Measurements from ENCODE around the gene HECW1. TPM values are rescaled to one million over a fixed set of nuclear protein-coding genes. Genes with fewer than 3 reads are reported as not detected.
A peak's percentile ranks its signal among the peaks of the same experiment; 100 is the strongest.

Gene HECW1
- polyA plus RNA-seq, 2 of the 4 experiments (the other 2 are of a cell fraction), result 11.3 TPM

- 85% methylated on average over 10 of the region's 10 CpGs for WGBS (ENCODE audit: missing lambda C conversion rate)
- CTCF ChIA-PET, result interaction anchor here (0.6 to 1.5 kb wide), 4 partner anchors 10 to 370 kb away, joined by 4 read pairs; no protein-coding TSS in a partner anchor
- ATAC-seq, result no peak
These were observed 356.6 kb downstream of the HECW1 start for GRCh38 chr7:43469051-43469450.

GRCh38 chr7:43470110-43470509 lies 357.7 kb downstream of the HECW1 start:
- CTCF ChIA-PET, result interaction anchor here (0.6 to 1.5 kb wide), 2 partner anchors 9 to 369 kb away, joined by 3 to 4 read pairs; no protein-coding TSS in a partner anchor
- no peaks in the 10 kb centered on the region for H3K9me3 ChIP-seq
- 85% methylated on average over 5 of the region's 5 CpGs for WGBS (ENCODE audit: missing lambda C conversion rate)
- TF ChIP-seq HOXB13 (CRISPR knock-in tag; IDR thresholded peaks at IDR 0.05; ENCODE audit: low read depth) (no peak), ATOH8 (CRISPR knock-in tag; IDR thresholded peaks at IDR 0.05; ENCODE audit: low read depth) (no peak), MAX (IDR thresholded peaks at IDR 0.05) (no peak), ZC3H11A (IDR thresholded peaks at IDR 0.05) (no peak), SREBF2 (IDR thresholded peaks at IDR 0.05) (no peak), HOXB5 (CRISPR knock-in tag; IDR thresholded peaks at IDR 0.05) (no peak)
- POLR2A ChIA-PET, result no interaction called here
- H3K4me1 ChIP-seq, result no peaks in the 10 kb centered on the region
- FAIRE-seq, result no peak
- H3K4me2 ChIP-seq, result no peak overlapping the region
- DNase-seq (ENCODE audit: low read depth in 1 of 2, low spot score in 1 of 2), result no peak
- no peak overlapping the region for H3K27ac ChIP-seq
- no peak for ATAC-seq
- no peak overlapping the region for H3K4me3 ChIP-seq

More at GRCh38 chr7:43469051-43469450, 356.6 kb downstream of the HECW1 start:
- TF ChIP-seq HMGXB4 (CRISPR knock-in tag; IDR thresholded peaks at IDR 0.05; ENCODE audit: borderline replicate concordance) (no peak), BCL3 (IDR thresholded peaks at IDR 0.05) (no peak)
- POLR2A ChIA-PET, result no interaction called here
- no peaks in the 10 kb centered on the region for H3K9me3 ChIP-seq
- FAIRE-seq (no peak), DNase-seq (ENCODE audit: low read depth in 1 of 2, low spot score in 1 of 2) (no peak)
- no peaks in the 10 kb centered on the region for H3K4me1 ChIP-seq
- H3K27ac ChIP-seq, result no peak overlapping the region
- H3K4me2 ChIP-seq, result no peak overlapping the region
- H3K4me3 ChIP-seq, result no peak overlapping the region

- H3K4me3 ChIP-seq, result no peak overlapping the region
- no peak for TF ChIP-seq TP53 (CRISPR knock-in tag; IDR thresholded peaks at IDR 0.05)
- TF ChIP-seq MAFK (IDR thresholded peaks at IDR 0.05; ENCODE audit: partially characterized antibody), result peak; percentile 74
- TF ChIP-seq JUNB (IDR thresholded peaks at IDR 0.05), result no peak
- TF ChIP-seq CBX8 (IDR thresholded peaks at IDR 0.05), result no peak
- DNase-seq (ENCODE audit: low read depth in 1 of 2, low spot score in 1 of 2) (no peak), ATAC-seq (no peak), FAIRE-seq (peak; percentile 7)
- CTCF ChIA-PET, result no interaction called here
- no peak overlapping the region for H3K4me2 ChIP-seq
- POLR2A ChIA-PET, result no interaction called here
- H3K27ac ChIP-seq, result no peak overlapping the region
- no peaks in the 10 kb centered on the region for H3K4me1 ChIP-seq
- 64% methylated on average over 1 of the region's 1 CpG for WGBS (ENCODE audit: missing lambda C conversion rate)
- H3K9me3 ChIP-seq, result no peaks in the 10 kb centered on the region
These were observed 363.5 kb downstream of the HECW1 start for GRCh38 chr7:43475983-43476382.

- FAIRE-seq (no peak), DNase-seq (ENCODE audit: low read depth in 1 of 2, low spot score in 1 of 2) (no peak), ATAC-seq (no peak)
- Histone ChIP-seq H3K9me3 (no peaks in the 10 kb centered on the region), H3K27ac (no peak overlapping the region), H3K4me3 (no peak overlapping the region), H3K4me2 (no peak overlapping the region), H3K4me1 (peaks cover under 1% of the 10 kb centered on the region)
- WGBS (ENCODE audit: missing lambda C conversion rate), result 95% methylated on average over 2 of the region's 2 CpGs
- ChIA-PET POLR2A (no interaction called here), CTCF (interaction anchor here (1.5 kb wide), 1 partner anchor 106 kb away, joined by 4 read pairs; the partner anchor contains the start of gene STK17A)
- TF ChIP-seq ZFP36 (IDR thresholded peaks at IDR 0.05; ENCODE audit: borderline replicate concordance, partially characterized antibody) (no peak), CTCF (IDR thresholded peaks at IDR 0.05) (no peak), NFE2L2 (conservative IDR thresholded peaks at IDR 0.05; ENCODE audit: low read length) (no peak), KDM1A (IDR thresholded peaks at IDR 0.05; ENCODE audit: low read depth) (no peak), FOSB (CRISPR knock-in tag; IDR thresholded peaks at IDR 0.05) (no peak), POLR2AphosphoS2 (conservative IDR thresholded peaks at IDR 0.05; ENCODE audit: low read length) (no peak), JUN (IDR thresholded peaks at IDR 0.05) (no peak), HEYL (CRISPR knock-in tag; IDR thresholded peaks at IDR 0.05) (no peak), FOSL2 (IDR thresholded peaks at IDR 0.05) (no peak), FOSL2 (CRISPR knock-in tag; IDR thresholded peaks at IDR 0.05) (no peak)
These were observed 364.4 kb downstream of the HECW1 start for GRCh38 chr7:43476896-43477295.
